Spleen (tissue), 11 donors: ENCODE results near the gene LCN9. TPM values are rescaled to one million over a fixed set of nuclear protein-coding genes. Genes with fewer than 3 reads are reported as not detected.

Source experiments
- DNase-seq: peaks from one replicate; pipeline ENCODE4 v3.0.0-alpha.2; 2020
- H3K27ac ChIP-seq, 8 donors: fragments of 200-600 bp; sonication (generic) in 7 of 8; 1 replicate in 4 of 8; 2 replicates in 4 of 8; pipeline versions ENCODE4 v1.5.0 to v1.8.0; 2016 to 2021; ENCODE audit warnings: inconsistent platforms in 4 of 8, mild to moderate bottlenecking in 4 of 8, moderate library complexity in 1 of 8
- H3K27me3 ChIP-seq, 7 donors: fragments of 200-600 bp; sonication (generic) in 6 of 7; replicated peaks in 1 of 7; 1 replicate in 4 of 7; 2 replicates in 3 of 7; pipeline versions ENCODE4 v1.5.0 to v1.8.0; 2016 to 2021; ENCODE audit warnings: inconsistent platforms in 3 of 7, mild to moderate bottlenecking in 1 of 7
- H3K36me3 ChIP-seq, 6 donors: fragments of 200-600 bp; sonication (generic) in 5 of 6; 1 replicate in 4 of 6; 2 replicates in 2 of 6; pipeline versions ENCODE4 v1.5.0 to v1.8.0; 2016 to 2021; ENCODE audit warnings: inconsistent platforms in 2 of 6
- H3K4me1 ChIP-seq, 6 donors: fragments of 200-600 bp; sonication (generic) in 5 of 6; 1 replicate in 3 of 6; 2 replicates in 3 of 6; pipeline versions ENCODE4 v1.5.0 to v1.8.0; 2016 to 2021; ENCODE audit warnings: inconsistent platforms in 3 of 6
- H3K4me3 ChIP-seq, 8 donors: fragments of 200-600 bp; sonication (generic) in 7 of 8; 1 replicate in 4 of 8; 2 replicates in 4 of 8; pipeline versions ENCODE4 v1.5.0 to v1.8.0; 2016 to 2021; ENCODE audit warnings: inconsistent platforms in 4 of 8, mild to moderate bottlenecking in 4 of 8, moderate library complexity in 2 of 8
- H3K9me3 ChIP-seq, 8 donors: fragments of 200-600 bp; sonication (generic) in 7 of 8; 1 replicate in 4 of 8; 2 replicates in 4 of 8; pipeline versions ENCODE4 v1.5.0 to v1.8.0; 2016 to 2021; ENCODE audit warnings: inconsistent platforms in 4 of 8
- CTCF ChIP-seq, 11 experiments: fragments of 200-600 bp in 7 of 11; fragments of 450-650 bp in 4 of 11; sonication (generic) in 4 of 11; IDR thresholded peaks in 8 of 11; conservative IDR thresholded peaks in 3 of 11; 1 replicate in 7 of 11; 2 replicates in 4 of 11; pipeline versions ENCODE4 v1.4.0 to v1.8.0; 2016 to 2021; ENCODE audit warnings: antibody characterized with exemption in 11 of 11, inconsistent platforms in 4 of 11, mild to moderate bottlenecking in 1 of 11
- POLR2A ChIP-seq, 3 donors: fragments of 450-650 bp; IDR thresholded peaks; one replicate each; pipeline ENCODE4 v1.5.1; 2017; ENCODE audit warnings: antibody characterized with exemption in 3 of 3, mild to moderate bottlenecking in 1 of 3
- POLR2AphosphoS5 ChIP-seq, 3 donors: sonication (generic); formaldehyde crosslinking; IDR thresholded peaks; one replicate each; pipeline ENCODE4 v1.5.1; 2017; ENCODE audit warnings: antibody characterized with exemption in 3 of 3
- WGBS, 5 donors: extraction: QIAGEN DNeasy Blood & Tissue Kit in 3 of 5; methylation state at CpG; one replicate each; pipeline versions ENCODE4 v1.1.5 to v1.1.7; 2013 to 2018; 5-methylcytosine and 5-hydroxymethylcytosine counted together
- intact Hi-C: fragments of 100-400 bp; cut with DNase I; formaldehyde crosslinking; loops from one replicate; pipeline ENCODE4 v1.15.0; 2023; ENCODE audit warnings: low total_unique reads
- polyA plus RNA-seq, 3 donors: library from polyadenylated mRNA; stranded (reverse); fragments of 200-250 nt; gene quantifications; one replicate each; pipeline ENCODE4 v1.2.1, GENCODE V29; 2013
- total RNA-seq, 7 donors: library from RNA; depleted of rRNA in 3 of 7; stranded (reverse); fragments of >200 nt in 3 of 7; fragmentation: NEBNext Ultra II Directional in 4 of 7; extraction: Animal tissue kit (Norgen Biotek cat#: 25700) in 4 of 7; gene quantifications; one replicate each; pipeline versions ENCODE4 v1.1.0 to v1.2.1, GENCODE V29; 2016 to 2021
- donor health status: healthy with polysubstance abuse.
- donor health status: DM: no; HTN: no; CAD: no; lungs with moderate emphysema.
- donor health status: DM: no; HTN: no; CAD: no.
- donor health status: Bipolar disorder and iron deficiency.
- donor health status: healthy.
- donor health status: DM: no; HTN: no; CAD: no.
- donor health status: DM: yes; HTN: yes; CAD: no.

Gene LCN9
- total and polyA plus RNA-seq, 10 donors: not detected

DNA sequence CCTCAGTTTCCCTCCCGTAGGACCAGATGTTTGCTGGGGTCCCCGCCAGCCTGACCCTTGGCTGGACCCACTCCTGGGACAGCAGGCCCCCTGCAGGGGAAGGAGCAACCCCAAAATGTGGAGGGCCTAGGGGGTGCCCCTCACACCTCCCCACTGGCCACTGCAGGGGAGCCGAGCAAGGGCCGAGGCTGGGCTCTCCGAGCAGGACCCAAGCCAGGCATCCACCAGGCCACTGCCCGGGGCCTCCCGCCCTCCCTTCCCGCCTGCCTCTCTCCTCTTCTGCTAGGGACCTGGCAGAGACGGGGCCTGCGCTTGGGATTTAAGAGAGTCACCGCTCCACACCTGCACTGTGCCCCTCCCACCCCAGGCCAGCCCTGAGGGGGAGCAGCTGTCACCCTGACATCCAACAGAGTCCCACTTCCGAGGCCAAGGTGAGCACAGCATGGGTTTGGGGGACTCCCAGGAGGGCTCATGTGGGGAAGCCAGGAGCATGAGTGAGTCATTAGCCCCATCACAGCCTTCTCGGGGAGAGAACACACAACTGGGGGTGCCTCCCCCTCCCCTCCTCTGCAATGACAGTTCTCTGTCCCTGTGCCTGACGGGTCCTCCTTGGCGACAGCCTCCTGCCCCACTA, 20.4 kb downstream of the LCN9 start:
- TF ChIP-seq CTCF (IDR thresholded peaks at IDR 0.05 in 8 of 11, conservative IDR thresholded peaks at IDR 0.05 in 3 of 11) (no peak), POLR2AphosphoS5 (IDR thresholded peaks at IDR 0.05) (no peak), POLR2A (IDR thresholded peaks at IDR 0.05) (no peak)
- no peaks in the 10 kb centered on the region for H3K9me3 ChIP-seq
- no peak overlapping the region for H3K27ac ChIP-seq
- H3K4me3 ChIP-seq: no peak overlapping the region
- DNase-seq: no peak
- WGBS, 5 donors: 65 to 78% (median 74%) methylated on average over 12 to 15 of the region's 15 CpGs
- H3K27me3 ChIP-seq: peaks cover 0 to 76% (median 15%) of the 10 kb centered on the region in 7 donors
- no peaks in the 10 kb centered on the region for H3K36me3 ChIP-seq
- H3K4me1 ChIP-seq: no peaks in the 10 kb centered on the region
- intact Hi-C loops: no loop called here

- Histone ChIP-seq H3K4me3 (no peak overlapping the region), H3K36me3 (no peaks in the 10 kb centered on the region), H3K27me3 (peaks cover 0 to 82% (median 15%) of the 10 kb centered on the region in 7 donors), H3K27ac (no peak overlapping the region), H3K9me3 (no peaks in the 10 kb centered on the region), H3K4me1 (no peaks in the 10 kb centered on the region)
- intact Hi-C loops: no loop called here
- DNase-seq: no peak
- WGBS, 5 donors: 57 to 85% (median 77%) methylated on average over 7 to 17 of the region's 17 CpGs
- TF ChIP-seq POLR2A (IDR thresholded peaks at IDR 0.05) (no peak), POLR2AphosphoS5 (IDR thresholded peaks at IDR 0.05) (no peak)
These were observed 21.6 kb downstream of the LCN9 start for GRCh38 chr9:135684691-135685090.

DNA sequence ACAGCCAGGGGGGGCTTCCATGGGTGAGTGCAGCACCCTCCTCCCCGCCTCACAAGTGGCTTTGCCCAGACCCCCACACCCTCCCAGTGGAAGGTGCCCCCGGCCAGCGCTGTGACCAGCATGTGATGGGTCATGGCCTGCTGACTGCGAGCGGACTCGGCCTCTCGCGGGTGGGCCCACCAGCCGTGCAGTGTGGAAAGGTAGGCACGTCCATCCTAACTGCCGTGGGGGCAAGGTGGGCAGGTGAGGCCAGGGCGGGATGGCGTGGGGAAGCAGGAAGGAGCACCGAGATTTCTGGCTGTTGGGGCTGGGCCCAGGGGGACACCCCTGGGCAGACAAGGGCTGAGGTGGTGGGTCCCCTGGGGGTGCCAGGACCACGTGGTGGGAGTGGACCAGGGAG, 24.1 kb downstream of the LCN9 start:
- intact Hi-C loops: no loop called here
- Histone ChIP-seq H3K4me1 (no peaks in the 10 kb centered on the region), H3K4me3 (no peak overlapping the region), H3K27ac (no peak overlapping the region), H3K36me3 (no peaks in the 10 kb centered on the region), H3K9me3 (no peaks in the 10 kb centered on the region), H3K27me3 (peaks cover 0 to 77% (median 12%) of the 10 kb centered on the region in 7 donors)
- 78 to 89% (median 87%) methylated on average over 6 to 15 of the region's 15 CpGs for WGBS, 5 donors
- no peak for DNase-seq
- TF ChIP-seq POLR2A (IDR thresholded peaks at IDR 0.05) (no peak), CTCF (IDR thresholded peaks at IDR 0.05 in 8 of 11, conservative IDR thresholded peaks at IDR 0.05 in 3 of 11) (no peak), POLR2AphosphoS5 (IDR thresholded peaks at IDR 0.05) (no peak)

DNA sequence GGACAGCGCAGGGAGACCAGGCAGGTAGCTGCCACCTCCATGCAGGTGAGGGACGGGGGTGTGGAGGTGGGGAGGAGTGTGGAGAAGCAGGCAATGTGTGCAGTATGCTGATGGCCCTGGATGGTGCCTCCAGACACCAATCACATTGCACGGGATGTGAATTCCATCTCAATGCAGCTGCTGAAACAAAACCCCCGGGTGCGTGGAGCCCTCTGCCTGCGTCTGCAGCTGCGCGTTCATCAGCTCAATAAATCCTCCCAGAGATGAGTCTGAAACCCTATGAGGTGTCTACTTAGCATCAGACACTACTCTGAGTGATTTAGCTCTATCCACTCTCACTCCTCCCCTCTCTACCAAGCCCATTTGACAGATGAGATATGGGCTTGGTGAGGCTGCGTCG, 25.9 kb downstream of the LCN9 start:
- 82 to 92% (median 89%) methylated on average over 10 of the region's 10 CpGs for WGBS, 5 donors

GRCh38 chr9:135690836-135691570, 27.9 kb downstream of the LCN9 start:
- TF ChIP-seq CTCF (IDR thresholded peaks at IDR 0.05 in 8 of 11, conservative IDR thresholded peaks at IDR 0.05 in 3 of 11): no peak
- TF ChIP-seq POLR2AphosphoS5 (IDR thresholded peaks at IDR 0.05): no peak
- no peak for TF ChIP-seq POLR2A (IDR thresholded peaks at IDR 0.05)
- no peak for DNase-seq
- no peak overlapping the region for H3K4me3 ChIP-seq
- intact Hi-C loops: no loop called here
- H3K4me1 ChIP-seq: no peaks in the 10 kb centered on the region
- H3K27me3 ChIP-seq: peaks cover 0 to 73% (median 0%) of the 10 kb centered on the region in 7 donors
- 76 to 95% (median 91%) methylated on average over 9 to 19 of the region's 19 CpGs for WGBS, 5 donors
- no peaks in the 10 kb centered on the region for H3K36me3 ChIP-seq
- H3K9me3 ChIP-seq: no peaks in the 10 kb centered on the region
- no peak overlapping the region for H3K27ac ChIP-seq

More for the DNA sequence above, 25.9 kb downstream of the LCN9 start:
- Histone ChIP-seq H3K9me3 (no peaks in the 10 kb centered on the region), H3K36me3 (no peaks in the 10 kb centered on the region), H3K4me1 (no peaks in the 10 kb centered on the region), H3K27me3 (peaks cover 0 to 77% (median 11%) of the 10 kb centered on the region in 7 donors), H3K27ac (no peak overlapping the region), H3K4me3 (no peak overlapping the region)
- intact Hi-C loops: no loop called here
- no peak for DNase-seq
- TF ChIP-seq POLR2AphosphoS5 (IDR thresholded peaks at IDR 0.05): no peak
